K562 (cell line): ENCODE results near the gene LAMB4. TPM values are rescaled to one million over a fixed set of nuclear protein-coding genes. Genes with fewer than 3 reads are reported as not detected.

ENCODE experiments used
- BHLHE40 ChIP-seq: IDR thresholded peaks from 2 replicates; pipeline ENCODE4 v1.6.1; 2011; ENCODE audit warnings: low read length, improper control_type of control experiment
- FOSL1 ChIP-seq: fragments of 200-800 bp; sonication (Bioruptor generic); conservative IDR thresholded peaks from 2 replicates; pipeline ENCODE4 v1.6.1; 2016; ENCODE audit warnings: missing genetic modification characterization, missing compliant biosample characterization
- HNRNPUL1 ChIP-seq: fragments of 200-400 bp; formaldehyde crosslinking; IDR thresholded peaks from 2 replicates; pipeline ENCODE4 v1.6.1; 2017; ENCODE audit warnings: low read length
- KAT8 ChIP-seq: fragments of 450-650 bp; IDR thresholded peaks from 2 replicates; pipeline ENCODE4 v1.6.1; 2016; ENCODE audit warnings: low read depth, mild to moderate bottlenecking
- KDM1A ChIP-seq, 2 experiments: fragments of 450-650 bp; IDR thresholded peaks; 2 replicates each; pipeline ENCODE4 v1.6.1; 2016; ENCODE audit warnings: mild to moderate bottlenecking in 2 of 2
- KLF10 ChIP-seq: fragments of 250-450 bp; sonication (Bioruptor Pico); IDR thresholded peaks from 2 replicates; pipeline ENCODE4 v1.6.1; 2021; ENCODE audit warnings: matching md5 sums
- LEF1 ChIP-seq: fragments of 450-650 bp; IDR thresholded peaks from 2 replicates; pipeline ENCODE4 v1.6.1; 2016; ENCODE audit warnings: mild to moderate bottlenecking
- MXI1 ChIP-seq: IDR thresholded peaks from 2 replicates; pipeline ENCODE4 v1.6.1; 2011; ENCODE audit warnings: low read depth, mild to moderate bottlenecking, improper control_type of control experiment, low read length
- NR2F6 ChIP-seq: fragments of 450-650 bp; formaldehyde crosslinking; IDR thresholded peaks from 2 replicates; pipeline ENCODE4 v1.4.0; 2020; ENCODE audit warnings: mild to moderate bottlenecking
- POLR2AphosphoS2 ChIP-seq: IDR thresholded peaks from 2 replicates; pipeline ENCODE4 v1.6.1; 2012; ENCODE audit warnings: low read length, improper control_type of control experiment
- PRPF4 ChIP-seq: fragments of 200-400 bp; formaldehyde crosslinking; IDR thresholded peaks from one replicate; pipeline ENCODE4 v1.6.1; 2017; ENCODE audit warnings: low read length, low read depth, mild to moderate bottlenecking; ENCODE audit not compliant: insufficient read depth, poor library complexity, severe bottlenecking
- RAD21 ChIP-seq, 2 experiments: fragments of 250-450 bp in 1 of 2; fragments of 450-650 bp in 1 of 2; sonication (Bioruptor Pico) in 1 of 2; formaldehyde crosslinking in 1 of 2; IDR thresholded peaks in 1 of 2; conservative IDR thresholded peaks in 1 of 2; 2 replicates each; pipeline versions ENCODE4 v1.4.0 to v1.8.0; 2020 to 2022; ENCODE audit warnings: mild to moderate bottlenecking in 2 of 2, moderate library complexity in 1 of 2
- RAD51 ChIP-seq: fragments of 450-650 bp; IDR thresholded peaks from 2 replicates; pipeline ENCODE4 v1.7.1; 2016; ENCODE audit warnings: low read depth, mild to moderate bottlenecking, borderline replicate concordance
- SMC3 ChIP-seq: conservative IDR thresholded peaks from 2 replicates; pipeline ENCODE4 v1.6.1; 2011; ENCODE audit warnings: low read depth, low read length, improper control_type of control experiment; ENCODE audit not compliant: insufficient read depth
- TCF7 ChIP-seq: sonication (generic); IDR thresholded peaks from 2 replicates; pipeline ENCODE4 v1.6.1; 2016; ENCODE audit warnings: antibody characterized with exemption, borderline replicate concordance
- WHSC1 ChIP-seq: IDR thresholded peaks from one replicate; pipeline ENCODE4 v1.6.1; 2012; ENCODE audit warnings: low read length, control low read depth, inconsistent platforms
- ZKSCAN8 ChIP-seq: fragments of 200-800 bp; sonication (Bioruptor generic); IDR thresholded peaks from 2 replicates; pipeline ENCODE4 v1.6.1; 2016; ENCODE audit warnings: missing genetic modification characterization, missing compliant biosample characterization
- ZNF354B ChIP-seq: fragments of 250-450 bp; sonication (Bioruptor Pico); IDR thresholded peaks from 2 replicates; pipeline ENCODE4 v1.4.0; 2020
- ZNF830 ChIP-seq: fragments of 250-450 bp; sonication (Bioruptor Pico); IDR thresholded peaks from 2 replicates; pipeline ENCODE4 v1.5.0; 2021; ENCODE audit warnings: mild to moderate bottlenecking
- polyA plus RNA-seq, 8 experiments: library from polyadenylated mRNA; depleted of rRNA in 4 of 8; stranded (reverse) in 5 of 8; unstranded in 3 of 8; fragments of >200 nt; fragmentation: Nextera tagmentation in 2 of 8; fragmentation: Illumina TruSeq in 1 of 8; extraction: Ambion mirVana in 2 of 8; extraction: Trizol in 1 of 8; gene quantifications; 2 replicates each; pipeline versions ENCODE4 v1.2.1 to v1.2.3, GENCODE V29; 2011 to 2014; ENCODE audit warnings: inconsistent platforms in 1 of 8, missing spikeins in 1 of 8
- total RNA-seq, 7 experiments: library from RNA; depleted of rRNA in 6 of 7; stranded (reverse); fragments of >200 nt in 6 of 7; fragmentation: Illumina TruSeq in 2 of 7; extraction: Trizol in 2 of 7; gene quantifications; 2 replicates each; pipeline versions ENCODE4 v1.2.1 to v1.2.3, GENCODE V29; 2011 to 2021; ENCODE audit warnings: low replicate concordance in 1 of 7
- TF ChIP-seq, protein P1 (sequence below): fragments of 450-650 bp; IDR thresholded peaks from 2 replicates; pipeline ENCODE4 v1.6.1; 2016; ENCODE audit warnings: mild to moderate bottlenecking
- TF ChIP-seq, protein P2 (sequence below), 2 experiments: fragments of 450-650 bp in 1 of 2; sonication (generic) in 1 of 2; formaldehyde crosslinking; conservative IDR thresholded peaks; 2 replicates each; pipeline versions ENCODE4 v1.4.0 to v1.8.1; 2020 to 2022; ENCODE audit warnings: mild to moderate bottlenecking in 1 of 2, missing genetic modification reagents in 1 of 2
- TF ChIP-seq, protein P3 (sequence below): fragments of 450-650 bp; formaldehyde crosslinking; IDR thresholded peaks from 2 replicates; pipeline ENCODE4 v1.4.0; 2020; ENCODE audit warnings: mild to moderate bottlenecking, mixed read lengths
- TF ChIP-seq, protein P4 (sequence below), 2 experiments: fragments of 250-450 bp in 1 of 2; fragments of 450-650 bp in 1 of 2; sonication (Bioruptor Pico) in 1 of 2; IDR thresholded peaks; 2 replicates each; pipeline versions ENCODE4 v1.6.1 to v1.8.0; 2016 to 2021; ENCODE audit warnings: mild to moderate bottlenecking in 2 of 2, moderate library complexity in 2 of 2, missing compliant biosample characterization in 1 of 2, missing genetic modification characterization in 1 of 2

The LAMB4 gene
- total and polyA plus RNA-seq, 9 of the 15 experiments (the other 6 are each of a cell fraction or from before 2014, with no cell fraction given): 0.06 to 0.13 (median 0.07) TPM; not detected in 6

DNA sequence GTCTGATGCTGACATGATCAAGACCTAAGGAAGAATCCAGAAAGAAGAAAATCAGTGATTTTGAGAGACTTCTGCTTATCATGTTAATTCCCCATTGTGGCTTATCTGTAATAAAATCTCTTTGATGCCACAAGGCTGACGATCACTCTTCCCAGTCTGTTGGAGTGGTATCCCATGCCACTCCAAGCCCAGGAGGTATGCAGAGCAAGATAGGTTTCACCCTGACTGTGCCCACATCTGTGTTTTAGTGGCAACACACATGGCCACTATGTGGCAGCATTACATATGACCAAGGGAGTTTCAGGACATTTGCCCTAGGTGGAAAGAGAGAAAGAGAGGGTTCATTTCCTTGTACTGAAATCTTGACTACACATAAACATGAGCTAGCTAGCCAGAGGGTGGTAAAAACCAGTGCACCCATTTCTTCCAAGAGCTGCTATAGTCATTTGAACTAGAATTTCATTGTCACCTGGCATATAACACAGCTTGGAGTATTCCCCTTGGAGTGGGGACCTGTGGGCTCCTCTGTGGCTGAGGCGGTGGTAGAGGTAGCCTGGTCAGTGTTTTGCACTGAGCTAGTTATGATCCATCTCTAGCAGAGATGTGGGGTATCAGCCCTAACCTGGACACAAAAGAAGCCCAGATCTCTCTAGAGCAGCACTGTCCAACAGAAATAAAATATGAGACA, 20.8 kb downstream of the LAMB4 start (continued):
- TF ChIP-seq NR2F6 (CRISPR knock-in tag) (no peak), SMC3 (no peak), PRPF4 (no peak), ZNF830 (CRISPR knock-in tag) (no peak), RAD51 (no peak), MXI1 (no peak), KAT8 (no peak), WHSC1 (no peak), TCF7 (0 out of 2 replicates have a peak, but pooled peaks have one; percentile 61), HNRNPUL1 (no peak), BHLHE40 (no peak), KDM1A (IDR thresholded peaks at IDR 0.05) (no peak), RAD21 (CRISPR knock-in tag; conservative IDR thresholded peaks at IDR 0.05 in 1 of 2, IDR thresholded peaks at IDR 0.05 in 1 of 2) (peak in 1 of 2 experiments; percentile 66; a peak in 3 of 4 replicates), ZNF354B (CRISPR knock-in tag) (no peak), POLR2AphosphoS2 (no peak), KLF10 (no peak), ZKSCAN8 (CRISPR knock-in tag) (no peak), LEF1 (peak; percentile 47; the same call in 1 of the 2 replicates), FOSL1 (tag) (no peak)
- TF ChIP-seq, protein P1, sequence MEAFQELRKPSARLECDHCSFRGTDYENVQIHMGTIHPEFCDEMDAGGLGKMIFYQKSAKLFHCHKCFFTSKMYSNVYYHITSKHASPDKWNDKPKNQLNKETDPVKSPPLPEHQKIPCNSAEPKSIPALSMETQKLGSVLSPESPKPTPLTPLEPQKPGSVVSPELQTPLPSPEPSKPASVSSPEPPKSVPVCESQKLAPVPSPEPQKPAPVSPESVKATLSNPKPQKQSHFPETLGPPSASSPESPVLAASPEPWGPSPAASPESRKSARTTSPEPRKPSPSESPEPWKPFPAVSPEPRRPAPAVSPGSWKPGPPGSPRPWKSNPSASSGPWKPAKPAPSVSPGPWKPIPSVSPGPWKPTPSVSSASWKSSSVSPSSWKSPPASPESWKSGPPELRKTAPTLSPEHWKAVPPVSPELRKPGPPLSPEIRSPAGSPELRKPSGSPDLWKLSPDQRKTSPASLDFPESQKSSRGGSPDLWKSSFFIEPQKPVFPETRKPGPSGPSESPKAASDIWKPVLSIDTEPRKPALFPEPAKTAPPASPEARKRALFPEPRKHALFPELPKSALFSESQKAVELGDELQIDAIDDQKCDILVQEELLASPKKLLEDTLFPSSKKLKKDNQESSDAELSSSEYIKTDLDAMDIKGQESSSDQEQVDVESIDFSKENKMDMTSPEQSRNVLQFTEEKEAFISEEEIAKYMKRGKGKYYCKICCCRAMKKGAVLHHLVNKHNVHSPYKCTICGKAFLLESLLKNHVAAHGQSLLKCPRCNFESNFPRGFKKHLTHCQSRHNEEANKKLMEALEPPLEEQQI: no peak
- TF ChIP-seq, protein P2, sequence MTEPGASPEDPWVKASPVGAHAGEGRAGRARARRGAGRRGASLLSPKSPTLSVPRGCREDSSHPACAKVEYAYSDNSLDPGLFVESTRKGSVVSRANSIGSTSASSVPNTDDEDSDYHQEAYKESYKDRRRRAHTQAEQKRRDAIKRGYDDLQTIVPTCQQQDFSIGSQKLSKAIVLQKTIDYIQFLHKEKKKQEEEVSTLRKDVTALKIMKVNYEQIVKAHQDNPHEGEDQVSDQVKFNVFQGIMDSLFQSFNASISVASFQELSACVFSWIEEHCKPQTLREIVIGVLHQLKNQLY (CRISPR knock-in tag; conservative IDR thresholded peaks at IDR 0.05): 0 out of 4 replicates have a peak, but pooled peaks of 1 of the 2 experiments have one; percentile 61
- TF ChIP-seq, protein P3, sequence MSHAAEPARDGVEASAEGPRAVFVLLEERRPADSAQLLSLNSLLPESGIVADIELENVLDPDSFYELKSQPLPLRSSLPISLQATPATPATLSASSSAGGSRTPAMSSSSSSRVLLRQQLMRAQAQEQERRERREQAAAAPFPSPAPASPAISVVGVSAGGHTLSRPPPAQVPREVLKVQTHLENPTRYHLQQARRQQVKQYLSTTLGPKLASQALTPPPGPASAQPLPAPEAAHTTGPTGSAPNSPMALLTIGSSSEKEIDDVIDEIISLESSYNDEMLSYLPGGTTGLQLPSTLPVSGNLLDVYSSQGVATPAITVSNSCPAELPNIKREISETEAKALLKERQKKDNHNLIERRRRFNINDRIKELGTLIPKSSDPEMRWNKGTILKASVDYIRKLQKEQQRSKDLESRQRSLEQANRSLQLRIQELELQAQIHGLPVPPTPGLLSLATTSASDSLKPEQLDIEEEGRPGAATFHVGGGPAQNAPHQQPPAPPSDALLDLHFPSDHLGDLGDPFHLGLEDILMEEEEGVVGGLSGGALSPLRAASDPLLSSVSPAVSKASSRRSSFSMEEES (CRISPR knock-in tag): no peak
- TF ChIP-seq, protein P4, sequence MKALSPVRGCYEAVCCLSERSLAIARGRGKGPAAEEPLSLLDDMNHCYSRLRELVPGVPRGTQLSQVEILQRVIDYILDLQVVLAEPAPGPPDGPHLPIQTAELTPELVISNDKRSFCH (CRISPR knock-in tag; IDR thresholded peaks at IDR 0.05): no peak
- TF ChIP-seq, protein P4 (tag; IDR thresholded peaks at IDR 0.05): no peak
